ENCODE measurements around the gene APBA2. TPM values are rescaled to one million over a fixed set of nuclear protein-coding genes. Genes with fewer than 3 reads are reported as not detected.

The APBA2 gene
- total and polyA plus RNA-seq, 2 of the 13 experiments (the other 11 are each of a cell fraction or from before 2014, with no cell fraction given), result 0.62 to 2.3 TPM

DNA sequence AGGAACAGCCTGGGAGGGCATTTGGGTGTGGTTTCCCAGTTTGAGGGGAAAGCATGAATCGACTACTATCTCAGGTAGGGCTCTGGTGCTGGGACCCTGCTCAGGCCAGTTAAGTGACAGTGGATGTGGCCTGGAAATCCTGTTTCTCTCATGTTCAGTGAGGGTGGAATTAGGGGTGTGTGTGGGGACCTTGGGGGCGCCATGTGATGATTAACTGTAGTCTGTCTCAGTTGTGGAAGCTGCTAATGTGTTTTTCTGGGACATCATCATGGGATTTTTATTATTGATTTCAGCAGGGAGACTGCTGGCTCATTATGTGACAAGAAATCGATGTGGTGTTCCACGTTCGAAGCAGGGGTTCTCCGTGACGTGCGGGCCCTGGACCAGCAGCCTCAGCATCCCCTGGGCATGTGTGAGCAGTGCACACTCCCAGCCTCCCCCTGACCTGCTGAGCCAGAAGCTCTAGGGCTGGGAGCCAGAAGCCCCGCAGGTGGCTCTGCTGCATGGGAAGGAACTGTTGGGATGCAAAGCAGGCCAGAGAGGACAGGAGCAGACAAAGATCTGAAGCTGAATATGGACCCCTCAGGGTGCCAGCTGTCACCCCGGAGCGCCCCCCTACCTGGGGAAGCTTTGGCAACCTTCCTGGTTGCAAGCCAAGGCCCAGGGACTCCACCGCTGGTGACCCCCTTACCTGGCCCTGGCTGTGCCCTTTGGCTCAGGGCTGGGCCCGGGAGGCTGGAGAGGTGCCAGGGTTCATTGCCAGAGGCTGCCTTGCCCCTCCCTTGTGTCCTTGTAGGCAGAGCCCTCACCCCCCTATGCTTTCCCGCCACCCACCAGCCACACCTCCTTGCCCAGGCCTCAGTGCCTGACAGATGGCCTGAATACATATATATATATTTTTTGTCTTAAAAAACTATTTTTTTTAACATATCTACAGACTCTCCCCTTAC lies 149.8 kb downstream of the APBA2 start (continued):
- TF ChIP-seq ZBTB49 (CRISPR knock-in tag; IDR thresholded peaks at IDR 0.05; ENCODE audit: borderline replicate concordance) (no peak), ZNF20 (CRISPR knock-in tag; IDR thresholded peaks at IDR 0.05) (no peak), ZNF503 (CRISPR knock-in tag; IDR thresholded peaks at IDR 0.05) (no peak), HNRNPL (IDR thresholded peaks at IDR 0.05; ENCODE audit: low read depth, low read length) (no peak), HOXA5 (CRISPR knock-in tag; IDR thresholded peaks at IDR 0.05) (no peak), CENPX (CRISPR knock-in tag; IDR thresholded peaks at IDR 0.05) (no peak), ZNF543 (CRISPR knock-in tag; IDR thresholded peaks at IDR 0.05) (no peak), ZFP1 (CRISPR knock-in tag; IDR thresholded peaks at IDR 0.05) (no peak)

Measured in HepG2 (cell line).